ENCODE results near the gene GPER1. TPM values are rescaled to one million over a fixed set of nuclear protein-coding genes. Genes with fewer than 3 reads are reported as not detected.
A peak's percentile ranks its signal among the peaks of the same experiment; 100 is the strongest.
"Not testable (repeated sequence)": the region's sequence is repeated elsewhere in the genome, so short reads cannot be mapped to it uniquely, and the experiment has no call there.

The GPER1 gene
- total RNA-seq, 1 experiment from 2014 or later, result not detected

GRCh38 chr7:1134951-1135350 lies 47.0 kb downstream of the GPER1 start:
- Histone ChIP-seq H3K4me3 (no peak overlapping the region), H3K36me3 (no peaks in the 10 kb centered on the region), H3K9me3 (replicated peaks) (no peaks in the 10 kb centered on the region), H3K4me1 (0 out of 2 replicates have a peak, but pooled peaks cover 3% of the 10 kb centered on the region), H3K27me3 (no peaks in the 10 kb centered on the region), H3K27ac (no peak overlapping the region)
- DNase-seq, result no peak

- 0 out of 2 replicates have a peak, but pooled peaks cover 3% of the 10 kb centered on the region for H3K4me1 ChIP-seq
- no peaks in the 10 kb centered on the region for H3K27me3 ChIP-seq
- H3K36me3 ChIP-seq, result no peaks in the 10 kb centered on the region
- no peak overlapping the region for H3K27ac ChIP-seq
- no peaks in the 10 kb centered on the region for H3K9me3 ChIP-seq (replicated peaks)
- peak overlapping the region; percentile 64 for H3K4me3 ChIP-seq
- DNase-seq, result peak in 1 of 2 experiments; percentile 24
These were observed 49.1 kb downstream of the GPER1 start for GRCh38 chr7:1136841-1137516.

- Histone ChIP-seq H3K4me1 (0 out of 2 replicates have a peak, but pooled peaks cover 3% of the 10 kb centered on the region), H3K27me3 (no peaks in the 10 kb centered on the region), H3K4me3 (peak overlapping the region; percentile 64), H3K27ac (no peak overlapping the region), H3K9me3 (replicated peaks) (no peaks in the 10 kb centered on the region), H3K36me3 (no peaks in the 10 kb centered on the region)
- no peak for DNase-seq
These were observed 49.7 kb downstream of the GPER1 start for GRCh38 chr7:1137517-1138167.

GRCh38 chr7:1140476-1141104 lies 52.7 kb downstream of the GPER1 start:
- Histone ChIP-seq H3K27ac (no peak overlapping the region), H3K27me3 (no peaks in the 10 kb centered on the region), H3K9me3 (replicated peaks) (no peaks in the 10 kb centered on the region), H3K36me3 (no peaks in the 10 kb centered on the region), H3K4me1 (0 out of 2 replicates have a peak, but pooled peaks cover 3% of the 10 kb centered on the region), H3K4me3 (no peak overlapping the region)
- no peak for DNase-seq

- Histone ChIP-seq H3K4me3 (no peak overlapping the region), H3K4me1 (0 out of 2 replicates have a peak, but pooled peaks cover 3% of the 10 kb centered on the region), H3K27me3 (no peaks in the 10 kb centered on the region), H3K9me3 (replicated peaks) (no peaks in the 10 kb centered on the region), H3K36me3 (no peaks in the 10 kb centered on the region), H3K27ac (no peak overlapping the region)
- DNase-seq, result no peak
These were observed 53.7 kb downstream of the GPER1 start for GRCh38 chr7:1141651-1142050.

- H3K27ac ChIP-seq, result no peak overlapping the region
These were observed 54.2 kb downstream of the GPER1 start for GRCh38 chr7:1142051-1142635.

GRCh38 chr7:1143031-1143430 lies 55.1 kb downstream of the GPER1 start:
- H3K4me3 ChIP-seq; H3K27ac ChIP-seq; H3K4me1 ChIP-seq; H3K36me3 ChIP-seq; DNase-seq; H3K9me3 ChIP-seq (replicated peaks); H3K27me3 ChIP-seq: not testable (repeated sequence)

More at GRCh38 chr7:1142051-1142635, 54.2 kb downstream of the GPER1 start:
- no peak overlapping the region for H3K4me3 ChIP-seq
- DNase-seq, result no peak
- no peaks in the 10 kb centered on the region for H3K27me3 ChIP-seq
- H3K36me3 ChIP-seq, result no peaks in the 10 kb centered on the region
- no peaks in the 10 kb centered on the region for H3K9me3 ChIP-seq (replicated peaks)
- H3K4me1 ChIP-seq, result 0 out of 2 replicates have a peak, but pooled peaks cover 3% of the 10 kb centered on the region

Other genes with a start within 250 kb of the GPER1 start
- 21.4 and 22.0 TPM in 2 replicates for gene GET4, start 211.6 kb upstream of the GPER1 start, total RNA-seq (2014; rRNA removed; shearing (Covaris generic))
- 0.04 TPM in 1 of 2 replicates, not detected in the other for gene ADAP1, start 133.4 kb upstream of the GPER1 start, total RNA-seq (2014; rRNA removed; shearing (Covaris generic))
- 6.4 and 8.6 TPM in 2 replicates for gene COX19, start 112.6 kb upstream of the GPER1 start, total RNA-seq (2014; rRNA removed; shearing (Covaris generic))
- gene CYP2W1, start 104.9 kb upstream of the GPER1 start, total RNA-seq (2014; rRNA removed; shearing (Covaris generic)), result not detected in 2 replicates
- gene GPR146, start 43.6 kb upstream of the GPER1 start, total RNA-seq (2014; rRNA removed; shearing (Covaris generic)), result 0.93 and 2.1 TPM in 2 replicates
- gene ZFAND2A, start 72.1 kb downstream of the GPER1 start, total RNA-seq (2014; rRNA removed; shearing (Covaris generic)), result 5.1 and 6.3 TPM in 2 replicates
- 0.08 and 0.30 TPM in 2 replicates for gene UNCX, start 144.8 kb downstream of the GPER1 start, total RNA-seq (2014; rRNA removed; shearing (Covaris generic))

Measured in SJCRH30 (cell line).